Lower lobe of right lung (tissue), 2 donors: Measurements from ENCODE around the gene NPRL2. TPM values are rescaled to one million over a fixed set of nuclear protein-coding genes. Genes with fewer than 3 reads are reported as not detected.

Experiments
- ATAC-seq, 2 donors: fragments of 200-7000 bp; cut with Tn5 transposase; one replicate each; pipeline ENCODE4 v1.9.1; 2020 to 2022; ENCODE audit warnings: mild to moderate bottlenecking in 2 of 2, moderate library complexity in 2 of 2
- DNase-seq: peaks from one replicate; pipeline ENCODE4 v3.0.0-alpha.2; 2020
- H3K27ac ChIP-seq: fragments of 200-600 bp; one replicate; pipeline ENCODE4 v1.8.0; 2022
- H3K27me3 ChIP-seq: fragments of 200-600 bp; one replicate; pipeline ENCODE4 v1.8.0; 2022; ENCODE audit warnings: low read depth
- H3K36me3 ChIP-seq: fragments of 200-600 bp; one replicate; pipeline ENCODE4 v1.8.0; 2022; ENCODE audit warnings: mild to moderate bottlenecking
- H3K4me1 ChIP-seq: fragments of 200-600 bp; one replicate; pipeline ENCODE4 v1.8.0; 2022
- H3K4me3 ChIP-seq: fragments of 200-600 bp; one replicate; pipeline ENCODE4 v1.8.0; 2022; ENCODE audit warnings: mild to moderate bottlenecking
- H3K9me3 ChIP-seq: fragments of 200-600 bp; one replicate; pipeline ENCODE4 v1.8.0; 2022
- intact Hi-C: fragments of 100-400 bp; cut with DNase I; formaldehyde crosslinking; loops from one replicate; pipeline ENCODE4 v1.11.0; 2022
- total RNA-seq: library from RNA; stranded (reverse); fragmentation: NEBNext Ultra II Directional; extraction: Animal tissue kit (Norgen Biotek cat#: 25700); gene quantifications from one replicate; pipeline ENCODE4 v1.2.1, GENCODE V29; 2021
- TF ChIP-seq, protein P1 (sequence below): fragments of 200-600 bp; IDR thresholded peaks from one replicate; pipeline ENCODE4 v1.8.0; 2022; ENCODE audit warnings: antibody characterized with exemption, mild to moderate bottlenecking
- donor health status: DM: no; HTN: yes; CAD: no; lungs with severe emphysema.

Gene NPRL2
- total RNA-seq, 1 donor from 2014 or later: 17.7 TPM

DNA sequence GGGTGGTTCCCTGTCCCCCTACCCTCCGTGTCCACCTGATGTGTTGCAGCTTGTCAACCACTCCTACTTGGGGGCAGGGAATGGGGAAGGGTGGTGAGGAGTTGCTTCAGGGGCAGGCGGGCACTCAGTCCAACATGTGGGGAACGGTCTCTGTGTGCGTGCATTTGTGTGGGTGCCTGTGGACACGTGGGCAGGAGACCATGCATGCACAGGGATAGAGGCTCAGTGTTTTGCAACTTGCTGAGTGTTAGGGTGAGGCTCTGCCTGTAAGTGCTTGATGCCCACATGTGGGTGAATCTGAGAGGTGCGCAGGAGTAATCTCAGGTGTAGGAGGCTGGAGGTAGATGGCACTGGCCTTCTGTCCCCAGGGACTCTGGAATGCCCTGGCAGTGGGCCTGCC lies 33.2 kb upstream of the NPRL2 start:
- no peaks in the 10 kb centered on the region for H3K27me3 ChIP-seq

DNA sequence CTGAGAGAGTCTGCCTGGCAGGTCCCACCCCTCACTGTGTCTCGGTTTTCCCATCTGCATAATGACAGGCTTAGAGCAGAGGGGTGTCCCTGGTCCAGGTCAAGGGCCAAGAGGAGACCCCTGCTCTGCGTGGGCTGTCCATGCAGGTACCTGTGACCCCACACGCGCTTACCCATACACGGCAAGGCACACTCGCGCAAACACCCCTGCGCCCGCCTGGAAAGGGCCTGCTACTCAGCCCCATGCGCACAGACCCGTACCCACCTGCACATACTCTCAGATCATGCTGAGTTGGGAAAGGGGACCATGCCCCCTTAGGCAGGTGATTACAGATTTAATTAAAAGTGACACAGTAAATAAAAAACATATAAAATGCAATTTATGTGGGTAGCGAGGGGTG lies 32.1 kb upstream of the NPRL2 start:
- DNase-seq (no peak), ATAC-seq (no peak)
- Histone ChIP-seq H3K36me3 (peaks cover 22% of the 10 kb centered on the region), H3K27ac (no peak overlapping the region), H3K27me3 (no peaks in the 10 kb centered on the region), H3K4me1 (no peaks in the 10 kb centered on the region), H3K4me3 (no peak overlapping the region), H3K9me3 (no peaks in the 10 kb centered on the region)
- intact Hi-C loops: no loop called here
- TF ChIP-seq, protein P1, sequence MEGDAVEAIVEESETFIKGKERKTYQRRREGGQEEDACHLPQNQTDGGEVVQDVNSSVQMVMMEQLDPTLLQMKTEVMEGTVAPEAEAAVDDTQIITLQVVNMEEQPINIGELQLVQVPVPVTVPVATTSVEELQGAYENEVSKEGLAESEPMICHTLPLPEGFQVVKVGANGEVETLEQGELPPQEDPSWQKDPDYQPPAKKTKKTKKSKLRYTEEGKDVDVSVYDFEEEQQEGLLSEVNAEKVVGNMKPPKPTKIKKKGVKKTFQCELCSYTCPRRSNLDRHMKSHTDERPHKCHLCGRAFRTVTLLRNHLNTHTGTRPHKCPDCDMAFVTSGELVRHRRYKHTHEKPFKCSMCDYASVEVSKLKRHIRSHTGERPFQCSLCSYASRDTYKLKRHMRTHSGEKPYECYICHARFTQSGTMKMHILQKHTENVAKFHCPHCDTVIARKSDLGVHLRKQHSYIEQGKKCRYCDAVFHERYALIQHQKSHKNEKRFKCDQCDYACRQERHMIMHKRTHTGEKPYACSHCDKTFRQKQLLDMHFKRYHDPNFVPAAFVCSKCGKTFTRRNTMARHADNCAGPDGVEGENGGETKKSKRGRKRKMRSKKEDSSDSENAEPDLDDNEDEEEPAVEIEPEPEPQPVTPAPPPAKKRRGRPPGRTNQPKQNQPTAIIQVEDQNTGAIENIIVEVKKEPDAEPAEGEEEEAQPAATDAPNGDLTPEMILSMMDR: no peak

More for the DNA sequence above, 33.2 kb upstream of the NPRL2 start:
- no peaks in the 10 kb centered on the region for H3K9me3 ChIP-seq
- TF ChIP-seq, protein P1: no peak
- DNase-seq (no peak), ATAC-seq (no peak)
- H3K4me1 ChIP-seq: no peaks in the 10 kb centered on the region
- intact Hi-C loops: no loop called here
- H3K4me3 ChIP-seq: no peak overlapping the region
- no peak overlapping the region for H3K27ac ChIP-seq
- peaks cover 14% of the 10 kb centered on the region for H3K36me3 ChIP-seq

DNA sequence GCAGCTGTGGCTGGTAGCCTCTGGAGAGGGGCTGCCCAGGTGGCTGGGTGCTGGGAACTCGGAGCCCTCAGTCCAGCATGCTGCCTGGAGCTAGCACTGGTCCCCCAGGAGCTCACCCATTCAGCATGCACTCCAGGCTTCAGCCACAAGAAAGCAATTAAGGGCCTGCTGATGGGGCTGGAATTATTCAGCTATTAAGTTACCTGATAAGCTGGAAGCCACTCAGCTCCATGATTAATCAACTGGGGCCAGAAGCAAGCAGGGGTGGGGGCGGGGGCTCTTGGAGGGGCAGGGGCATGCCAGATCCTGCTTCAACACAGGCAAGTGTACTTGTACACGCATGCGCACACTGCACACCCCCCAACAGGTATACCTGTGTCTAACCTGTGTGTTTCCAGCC lies 30.8 kb upstream of the NPRL2 start:
- TF ChIP-seq, protein P1: no peak
- Histone ChIP-seq H3K36me3 (peaks cover 33% of the 10 kb centered on the region), H3K4me3 (no peak overlapping the region), H3K27me3 (no peaks in the 10 kb centered on the region), H3K27ac (no peak overlapping the region), H3K4me1 (no peaks in the 10 kb centered on the region), H3K9me3 (no peaks in the 10 kb centered on the region)
- ATAC-seq (no peak), DNase-seq (no peak)
- intact Hi-C loops: no loop called here

DNA sequence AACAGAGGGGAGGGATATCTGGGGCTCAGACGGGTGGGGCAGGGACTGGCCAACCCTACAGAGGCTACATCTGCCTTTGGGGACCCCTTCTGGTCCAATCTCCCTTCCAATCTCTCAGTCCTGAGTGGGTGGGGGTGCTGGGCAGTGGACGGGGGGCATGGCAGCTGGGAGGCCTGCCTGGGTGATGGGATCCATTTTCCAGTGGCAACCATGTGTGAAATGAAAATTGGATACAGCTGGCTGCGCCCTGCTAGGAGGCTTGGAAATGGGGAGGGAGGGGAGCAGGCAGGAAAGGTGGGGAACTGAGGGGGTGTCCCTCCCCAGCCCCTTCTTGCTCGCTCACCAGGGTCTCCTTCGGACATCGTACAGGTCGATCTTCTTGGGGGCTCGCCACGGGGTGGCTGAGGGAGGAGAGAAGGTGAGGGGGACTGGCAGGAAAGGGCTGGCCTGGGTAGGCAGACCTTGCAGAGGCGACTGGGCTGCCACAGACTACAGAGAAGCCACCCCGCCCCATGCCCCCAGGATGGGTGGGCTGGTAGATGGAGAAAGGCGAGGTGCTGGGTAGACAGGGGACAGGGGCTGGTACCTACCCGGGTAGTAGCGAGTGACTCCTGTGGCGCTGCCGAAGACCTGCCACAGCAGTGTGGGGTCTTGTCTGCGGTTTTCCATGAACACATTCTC lies 30.0 kb upstream of the NPRL2 start:
- DNase-seq (no peak), ATAC-seq (no peak)
- no peaks in the 10 kb centered on the region for H3K4me1 ChIP-seq
- TF ChIP-seq, protein P1: no peak
- H3K4me3 ChIP-seq: no peak overlapping the region
- peaks cover 33% of the 10 kb centered on the region for H3K36me3 ChIP-seq
- intact Hi-C loops: no loop called here
- no peak overlapping the region for H3K27ac ChIP-seq
- no peaks in the 10 kb centered on the region for H3K9me3 ChIP-seq
- H3K27me3 ChIP-seq: no peaks in the 10 kb centered on the region

GRCh38 chr3:50378757-50379156 lies 28.2 kb upstream of the NPRL2 start:
- H3K9me3 ChIP-seq: no peaks in the 10 kb centered on the region
- DNase-seq: no peak
- peaks cover 33% of the 10 kb centered on the region for H3K36me3 ChIP-seq
- H3K27me3 ChIP-seq: no peaks in the 10 kb centered on the region
- no peaks in the 10 kb centered on the region for H3K4me1 ChIP-seq
- no peak overlapping the region for H3K27ac ChIP-seq
- TF ChIP-seq, protein P1: no peak
- intact Hi-C loops: no loop called here
- no peak for ATAC-seq
- H3K4me3 ChIP-seq: no peak overlapping the region
